ENCODE measurements around the gene SH3RF3.

The SH3RF3 gene

GRCh38 chr2:109243526-109244303 is 114.7 kb downstream of the SH3RF3 start:
- ATAC-seq = no peak

DNA sequence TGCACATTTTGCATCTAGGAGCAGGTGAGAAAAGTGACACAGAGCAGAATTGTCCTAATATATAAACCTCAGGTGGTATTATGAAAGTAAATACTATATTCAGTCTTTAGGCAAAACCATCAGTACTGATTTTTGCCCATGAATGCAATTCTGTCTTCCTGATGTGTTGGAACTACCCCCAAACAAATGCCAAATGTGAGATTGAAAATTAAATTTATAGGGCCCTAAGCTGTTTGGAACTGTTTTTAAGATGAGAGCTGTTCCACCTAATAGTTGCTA is 115.2 kb downstream of the SH3RF3 start:
- no peak for DNase-seq
- no peak for ATAC-seq

More at GRCh38 chr2:109243526-109244303, 114.7 kb downstream of the SH3RF3 start:
- no peak for DNase-seq

- no peak for ATAC-seq
- DNase-seq = no peak
Observed at GRCh38 chr2:109244750-109245382, 115.9 kb downstream of the SH3RF3 start.

- DNase-seq = no peak
- no peak for ATAC-seq
Observed at GRCh38 chr2:109246176-109246575, 117.2 kb downstream of the SH3RF3 start.

DNA sequence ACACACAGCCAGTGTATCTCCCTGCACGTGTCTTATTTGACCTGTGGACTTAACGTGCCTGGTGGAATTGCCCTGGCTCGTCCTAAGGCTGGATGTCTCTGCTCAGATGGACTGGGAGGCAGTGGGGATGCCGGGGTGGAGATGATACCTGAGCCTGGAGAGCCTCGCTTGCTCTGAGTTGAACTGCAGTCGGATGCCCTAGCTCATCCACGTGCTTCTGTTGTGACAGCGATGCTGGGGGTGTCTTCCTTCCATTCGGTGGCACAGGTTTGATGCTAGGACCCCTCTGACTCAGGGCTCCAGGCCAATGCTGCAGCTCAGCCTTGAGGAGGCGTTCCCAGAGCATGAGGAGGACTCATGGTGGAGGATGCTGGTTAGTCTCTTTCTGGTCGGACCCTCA is 117.6 kb downstream of the SH3RF3 start:
- DNase-seq (no peak), ATAC-seq (no peak)

DNA sequence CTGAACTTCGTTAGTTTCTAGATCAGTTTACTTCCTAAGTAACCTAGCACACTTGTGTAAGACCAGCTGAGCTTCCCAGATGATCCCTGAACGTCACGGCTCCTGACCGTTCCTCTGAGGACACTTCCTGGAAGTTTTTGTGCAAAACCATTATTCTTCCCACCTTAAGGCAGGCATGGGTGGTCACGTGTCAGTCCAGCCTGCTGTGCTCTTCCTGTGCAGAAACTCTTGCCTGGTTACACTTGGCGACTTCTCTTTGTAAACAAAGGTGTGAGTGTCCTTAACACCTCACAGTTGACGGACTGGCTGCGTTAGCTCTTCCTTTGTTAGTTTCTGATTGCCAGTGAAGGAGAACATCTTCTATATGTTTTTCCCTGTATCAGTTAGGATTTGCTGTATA is 118.3 kb downstream of the SH3RF3 start:
- no peak for ATAC-seq
- no peak for DNase-seq

GRCh38 chr2:109247812-109248211 is 118.8 kb downstream of the SH3RF3 start:
- ATAC-seq = no peak
- DNase-seq = no peak

GRCh38 chr2:109248590-109248989 is 119.6 kb downstream of the SH3RF3 start:
- DNase-seq (no peak), ATAC-seq (no peak)

- no peak for ATAC-seq
- no peak for DNase-seq
Observed at GRCh38 chr2:109253217-109253616, 124.2 kb downstream of the SH3RF3 start.

GRCh38 chr2:109254174-109254904 is 125.3 kb downstream of the SH3RF3 start:
- DNase-seq = no peak
- ATAC-seq = no peak

DNA sequence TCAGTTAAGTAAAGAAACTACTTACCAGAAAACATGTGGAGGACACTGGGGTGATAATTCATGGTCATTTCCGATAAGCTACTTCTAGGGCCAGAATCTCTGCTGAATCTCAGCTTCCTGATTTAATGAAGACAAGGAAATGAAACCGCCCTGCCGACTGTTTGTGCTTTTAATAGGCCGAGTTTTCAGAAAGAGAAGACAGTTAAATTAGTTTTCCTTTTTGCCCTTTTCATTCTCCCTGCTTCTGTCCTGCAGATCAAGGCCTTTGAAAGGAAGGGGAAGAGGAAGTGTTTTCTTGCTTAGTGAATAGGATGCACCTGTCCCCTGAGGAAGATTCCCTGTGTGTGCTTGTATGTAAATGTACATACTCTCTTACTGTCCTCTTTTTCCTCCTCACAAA is 126.6 kb downstream of the SH3RF3 start:
- DNase-seq (no peak), ATAC-seq (no peak)

DNA sequence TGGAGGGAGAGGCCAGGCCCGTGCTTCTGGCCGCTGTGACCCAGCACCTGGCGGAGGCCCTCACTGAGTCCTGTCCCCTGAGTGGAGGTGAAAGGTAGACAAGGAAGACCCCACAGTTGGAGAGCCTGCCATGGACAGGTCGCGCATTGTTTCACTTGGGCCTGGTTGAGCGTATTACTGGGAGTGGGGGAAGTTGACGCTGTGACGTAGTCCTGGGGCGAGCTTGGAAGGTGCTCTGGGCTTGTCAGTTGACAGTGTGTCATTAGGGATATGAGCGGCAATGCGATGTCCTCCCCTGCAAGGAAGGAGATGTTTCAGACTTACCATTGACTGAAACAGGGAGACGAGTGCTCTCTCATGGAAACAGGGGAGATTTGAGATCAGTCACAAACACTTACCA is 127.1 kb downstream of the SH3RF3 start:
- ATAC-seq (no peak), DNase-seq (no peak)

- DNase-seq = no peak
Observed at GRCh38 chr2:109256921-109257320, 127.9 kb downstream of the SH3RF3 start.

GRCh38 chr2:109257653-109258052 is 128.6 kb downstream of the SH3RF3 start:
- DNase-seq (no peak), ATAC-seq (no peak)

More at GRCh38 chr2:109256921-109257320, 127.9 kb downstream of the SH3RF3 start:
- ATAC-seq = no peak

DNA sequence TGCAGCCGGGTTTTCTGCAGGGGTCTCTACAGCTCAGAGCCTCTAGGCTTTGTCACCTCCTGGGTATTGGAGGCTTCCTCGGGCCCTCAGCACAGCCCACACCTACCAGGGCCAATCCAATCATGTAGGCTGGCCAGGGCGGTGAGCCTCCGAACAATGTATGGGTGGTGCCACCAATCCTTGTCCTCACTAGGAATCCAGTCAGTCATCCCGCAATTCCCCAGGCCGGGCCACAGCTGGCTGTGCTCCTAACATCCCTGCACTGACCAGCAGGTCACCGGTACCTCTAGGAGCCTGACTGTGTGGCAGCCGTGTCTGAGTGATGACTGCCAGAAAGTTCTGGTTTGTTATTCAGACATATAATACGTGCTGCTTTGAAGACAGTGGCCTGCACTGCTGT is 129.4 kb downstream of the SH3RF3 start:
- ATAC-seq (no peak), DNase-seq (no peak)

DNA sequence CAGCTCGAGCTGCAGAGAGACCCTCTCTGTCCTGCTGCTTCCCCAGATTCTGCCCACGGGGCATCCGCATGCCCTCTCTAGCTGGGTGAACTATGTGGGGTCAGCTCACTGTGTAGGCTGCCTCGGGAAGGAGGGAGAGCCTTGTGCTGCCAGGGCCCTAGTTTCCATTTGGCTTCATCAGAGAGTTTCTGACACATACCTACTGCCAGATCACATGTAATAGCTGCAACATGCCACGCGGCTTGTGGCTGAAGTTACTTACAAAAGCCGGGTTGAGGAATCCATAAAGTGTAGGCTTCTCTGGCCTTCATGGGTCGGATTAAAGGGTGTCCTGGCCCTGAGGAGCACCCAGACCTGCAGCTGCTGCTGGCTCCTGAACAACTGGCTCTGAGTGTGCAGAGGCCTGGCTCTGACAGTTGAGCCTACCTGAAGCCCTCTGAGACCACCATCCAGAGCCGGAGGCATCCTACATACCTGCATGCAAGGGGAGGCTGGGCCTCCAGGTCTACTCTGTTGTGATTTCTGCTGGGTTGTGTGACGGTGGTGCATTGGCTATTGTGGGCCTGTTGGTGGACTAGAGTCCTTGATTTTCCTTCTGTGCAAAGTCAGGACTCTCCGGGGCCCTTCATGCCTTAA is 130.0 kb downstream of the SH3RF3 start:
- DNase-seq (no peak), ATAC-seq (no peak)

DNA sequence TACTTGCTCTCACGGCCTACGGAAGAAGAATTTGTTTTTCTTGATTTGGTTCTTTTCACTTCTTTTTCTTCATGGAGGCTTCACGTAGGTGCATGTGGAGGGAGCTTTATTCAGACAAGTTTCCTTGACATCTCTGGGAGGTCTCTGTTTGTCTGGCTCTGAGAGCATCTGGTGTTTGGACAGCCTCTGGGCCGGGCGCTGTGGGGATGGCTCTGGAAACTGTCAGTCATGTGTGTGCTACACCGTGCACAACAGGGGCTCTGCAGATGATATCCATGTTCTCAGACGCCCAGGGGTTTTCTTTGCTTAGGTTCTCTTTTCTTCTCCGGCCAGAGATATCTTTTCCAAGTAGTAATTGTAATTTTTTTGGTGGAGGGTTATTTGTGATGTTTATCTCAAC is 130.7 kb downstream of the SH3RF3 start:
- DNase-seq = no peak
- no peak for ATAC-seq

DNA sequence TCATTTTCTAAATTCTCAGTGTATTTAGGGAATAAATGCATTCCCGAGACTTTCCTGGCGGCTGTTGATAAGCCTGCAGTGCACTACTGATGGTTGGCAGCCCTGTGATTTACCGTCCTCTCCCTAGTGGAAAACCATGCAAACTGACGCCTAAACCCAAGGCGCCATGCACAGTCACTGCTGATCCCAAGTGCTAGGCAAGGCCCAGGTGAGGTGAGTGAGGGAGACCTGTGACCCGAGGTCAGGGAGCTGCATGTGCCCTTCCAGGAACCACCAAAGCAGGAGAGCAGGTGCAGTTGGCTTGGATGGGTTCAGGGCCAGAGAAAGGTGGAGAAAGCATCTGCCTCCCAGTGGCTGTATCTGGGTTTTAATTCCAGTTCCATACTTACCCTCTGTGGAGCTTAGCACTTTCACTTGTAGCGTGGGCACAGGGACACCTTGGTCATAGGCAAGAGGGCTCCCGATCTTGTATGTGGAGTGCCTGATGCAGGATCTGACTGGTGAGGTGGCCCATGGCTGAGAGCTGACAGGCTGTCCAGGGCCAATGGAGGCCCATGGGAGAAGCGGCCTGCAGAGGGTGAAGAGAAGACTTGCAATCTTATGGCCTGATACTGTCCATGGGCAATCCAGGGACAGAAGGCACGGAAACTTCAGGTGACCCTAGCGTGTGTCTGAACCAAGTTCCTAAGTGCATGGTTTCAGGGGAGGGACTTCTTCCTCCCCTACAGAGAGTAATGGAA is 131.3 kb downstream of the SH3RF3 start:
- no peak for DNase-seq
- ATAC-seq = no peak

DNA sequence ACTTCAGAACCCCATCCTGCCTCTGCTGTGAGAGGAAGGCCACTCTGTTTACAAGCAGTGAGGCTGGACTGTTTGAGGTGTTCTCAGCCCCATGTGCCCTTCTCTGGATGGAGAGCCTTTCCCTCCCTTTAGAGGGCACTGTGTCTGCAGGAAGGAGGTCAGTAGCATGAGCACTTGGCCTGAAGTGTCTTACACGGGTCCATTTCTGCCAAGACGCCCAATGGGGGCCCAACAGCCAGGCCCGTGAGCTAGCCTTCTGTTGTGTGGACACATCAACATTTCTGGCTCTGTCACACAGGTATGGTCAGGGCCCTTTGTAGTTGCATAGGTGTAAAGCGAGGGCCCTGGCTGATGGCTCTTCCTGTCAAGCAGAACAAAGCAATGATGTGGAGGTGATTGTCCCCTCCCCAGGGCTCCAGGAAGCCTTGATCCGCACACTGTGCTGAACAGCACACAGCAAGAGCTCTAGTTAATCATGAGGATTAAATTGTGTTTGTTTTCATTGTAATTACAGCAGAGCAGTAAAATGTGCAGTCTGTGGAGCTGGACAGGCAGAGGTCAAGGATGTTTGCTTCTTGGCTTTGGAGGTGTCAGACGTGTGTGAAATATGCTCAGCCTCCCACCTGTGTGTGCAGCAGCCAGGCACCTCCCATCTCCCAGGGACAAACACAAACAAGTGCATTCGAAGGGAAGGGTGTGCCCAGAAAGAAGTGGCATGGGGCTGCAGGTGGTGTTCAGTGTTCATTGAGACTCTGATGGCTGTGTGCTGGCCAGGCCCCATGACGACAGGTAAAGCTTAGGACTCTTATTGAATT is 132.1 kb downstream of the SH3RF3 start:
- ATAC-seq (peak; percentile 26), DNase-seq (no peak)

- DNase-seq (no peak), ATAC-seq (no peak)
Observed at GRCh38 chr2:109261906-109262631, 133.1 kb downstream of the SH3RF3 start.

Data from stimulated activated naive CD8-positive, alpha-beta T cell treated with anti-CD3 and anti-CD28 coated beads, Interleukin-15, Interleukin-2, amounts not matched to agents 100 U/mL and 50 U/mL, for 24 hours (primary cell).